Lower leg skin (tissue), 3 donors: ENCODE data around the gene CNOT4.

Experiments
- POLR2A ChIP-seq, 2 donors: fragments of 450-650 bp; IDR thresholded peaks; one replicate each; pipeline ENCODE4 v1.6.1; 2016 to 2017; ENCODE audit warnings: antibody characterized with exemption in 2 of 2, mild to moderate bottlenecking in 1 of 2, moderate library complexity in 1 of 2
- TF ChIP-seq, protein P1 (sequence below), 3 donors: fragments of 450-650 bp; IDR thresholded peaks; one replicate each; pipeline ENCODE4 v1.5.1; 2016; ENCODE audit warnings: antibody characterized with exemption in 3 of 3, mild to moderate bottlenecking in 3 of 3, moderate library complexity in 2 of 3

DNA sequence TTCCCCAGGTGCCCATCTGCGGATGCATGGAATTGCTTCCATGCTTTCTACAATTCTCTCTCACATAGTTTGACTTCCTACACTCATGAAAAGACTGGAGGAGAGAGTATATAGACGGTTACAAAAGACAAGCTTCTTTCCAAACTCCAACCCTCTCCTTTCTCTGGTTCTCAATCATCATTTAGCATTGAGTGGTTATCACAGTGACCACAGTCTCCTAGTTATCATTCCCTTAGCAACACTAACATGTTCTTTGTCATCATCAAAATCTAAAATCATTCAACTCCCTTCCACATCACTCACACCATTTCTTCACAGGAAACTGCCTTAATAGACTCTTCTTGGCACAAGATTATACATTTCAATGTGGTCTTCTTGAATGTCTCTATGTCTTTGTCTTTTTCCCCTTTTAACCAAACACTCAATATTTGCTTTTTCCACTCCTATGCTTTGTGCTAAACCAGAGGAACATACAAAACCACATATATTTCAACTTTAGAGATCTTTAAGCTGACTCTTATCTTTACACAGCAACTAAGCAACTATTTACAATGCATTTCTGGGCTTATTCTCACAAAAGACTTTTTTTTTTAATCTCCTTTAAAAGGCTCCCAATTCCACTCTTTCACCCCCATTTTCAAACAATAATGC lies 126.3 kb downstream of the CNOT4 start:
- TF ChIP-seq, protein P1, sequence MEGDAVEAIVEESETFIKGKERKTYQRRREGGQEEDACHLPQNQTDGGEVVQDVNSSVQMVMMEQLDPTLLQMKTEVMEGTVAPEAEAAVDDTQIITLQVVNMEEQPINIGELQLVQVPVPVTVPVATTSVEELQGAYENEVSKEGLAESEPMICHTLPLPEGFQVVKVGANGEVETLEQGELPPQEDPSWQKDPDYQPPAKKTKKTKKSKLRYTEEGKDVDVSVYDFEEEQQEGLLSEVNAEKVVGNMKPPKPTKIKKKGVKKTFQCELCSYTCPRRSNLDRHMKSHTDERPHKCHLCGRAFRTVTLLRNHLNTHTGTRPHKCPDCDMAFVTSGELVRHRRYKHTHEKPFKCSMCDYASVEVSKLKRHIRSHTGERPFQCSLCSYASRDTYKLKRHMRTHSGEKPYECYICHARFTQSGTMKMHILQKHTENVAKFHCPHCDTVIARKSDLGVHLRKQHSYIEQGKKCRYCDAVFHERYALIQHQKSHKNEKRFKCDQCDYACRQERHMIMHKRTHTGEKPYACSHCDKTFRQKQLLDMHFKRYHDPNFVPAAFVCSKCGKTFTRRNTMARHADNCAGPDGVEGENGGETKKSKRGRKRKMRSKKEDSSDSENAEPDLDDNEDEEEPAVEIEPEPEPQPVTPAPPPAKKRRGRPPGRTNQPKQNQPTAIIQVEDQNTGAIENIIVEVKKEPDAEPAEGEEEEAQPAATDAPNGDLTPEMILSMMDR (IDR thresholded peaks at IDR 0.05): no peak
- no peak for TF ChIP-seq POLR2A (IDR thresholded peaks at IDR 0.05)
